SK-N-SH (cell line): ENCODE results near the gene CHPF. TPM values are rescaled to one million over a fixed set of nuclear protein-coding genes. Genes with fewer than 3 reads are reported as not detected.

Experiments used
- CTCF ChIA-PET: fragments of 300-600, 350-600 bp; formaldehyde crosslinking; extraction: SDS; loops from one replicate; lab custom pipeline; 2021; lab: Yijun Ruan, JAX
- POLR2A ChIA-PET: fragments of 350-600 bp; sonication (Branson Sonifier 250); formaldehyde crosslinking; extraction: SDS; loops from one replicate; lab custom pipeline; 2020; ENCODE audit warnings: antibody characterized with exemption, inconsistent platforms; lab: Yijun Ruan, JAX
- DNase-seq: peaks from one replicate; pipeline ENCODE4 v3.0.0; 2012
- H2AFZ ChIP-seq: fragments of 200-600 bp; sonication (generic); 2 replicates; pipeline ENCODE4 v1.8.1; 2016; ENCODE audit warnings: antibody characterized with exemption, mild to moderate bottlenecking, low read depth
- H3F3A ChIP-seq: fragments of 200-600 bp; sonication (generic); replicated peaks from 2 replicates; pipeline ENCODE3; 2016; ENCODE audit warnings: antibody characterized with exemption, mild to moderate bottlenecking; ENCODE audit not compliant: insufficient read depth
- H3K27ac ChIP-seq, 2 experiments: fragments of 200-500 bp in 1 of 2; fragments of 200-600 bp in 1 of 2; sonication (Bioruptor generic) in 1 of 2; sonication (generic), shearing (Covaris generic) in 1 of 2; 2 replicates each; pipeline versions ENCODE4 v1.5.1 to v1.6.1; 2014 to 2016; ENCODE audit warnings: low read depth in 2 of 2, inconsistent platforms in 1 of 2, low read length in 1 of 2, mild to moderate bottlenecking in 1 of 2, mixed read lengths in 1 of 2
- H3K27me3 ChIP-seq: fragments of 200-600 bp; sonication (generic), shearing (Covaris generic); 2 replicates; pipeline ENCODE4 v1.6.1; 2016; ENCODE audit warnings: mixed run types; ENCODE audit not compliant: insufficient read depth
- H3K36me3 ChIP-seq, 2 experiments: fragments of 200-500 bp in 1 of 2; fragments of 200-600 bp in 1 of 2; sonication (Bioruptor generic) in 1 of 2; sonication (generic) in 1 of 2; replicated peaks in 1 of 2; 2 replicates each; pipeline versions ENCODE3 to v1.5.1; 2014 to 2016; ENCODE audit warnings: low read length in 1 of 2, mild to moderate bottlenecking in 1 of 2; ENCODE audit not compliant: insufficient read depth in 2 of 2, control insufficient read depth in 1 of 2
- H3K4me1 ChIP-seq, 2 experiments: fragments of 200-500 bp in 1 of 2; fragments of 200-600 bp in 1 of 2; sonication (Bioruptor generic) in 1 of 2; sonication (generic), shearing (Covaris generic) in 1 of 2; 2 replicates each; pipeline versions ENCODE4 v1.5.1 to v1.6.1; 2014 to 2016; ENCODE audit warnings: low read depth in 1 of 2, low read length in 1 of 2, mixed run types in 1 of 2; ENCODE audit not compliant: insufficient read depth in 2 of 2, control insufficient read depth in 1 of 2
- H3K4me2 ChIP-seq: fragments of 200-600 bp; sonication (generic), shearing (Covaris generic); 2 replicates; pipeline ENCODE4 v1.6.1; 2017; ENCODE audit warnings: mixed run types
- H3K4me3 ChIP-seq, 2 experiments: fragments of 200-500 bp in 1 of 2; fragments of 200-600 bp in 1 of 2; sonication (Bioruptor generic) in 1 of 2; sonication (generic), shearing (Covaris generic) in 1 of 2; 2 replicates each; pipeline versions ENCODE4 v1.5.1 to v1.8.1; 2014 to 2016; ENCODE audit warnings: low read depth in 2 of 2, inconsistent platforms in 1 of 2, low read length in 1 of 2, mild to moderate bottlenecking in 1 of 2, mixed read lengths in 1 of 2, moderate library complexity in 1 of 2
- H3K79me2 ChIP-seq: fragments of 200-600 bp; sonication (generic); 2 replicates; pipeline ENCODE4 v1.8.1; 2017; ENCODE audit warnings: mild to moderate bottlenecking; ENCODE audit not compliant: insufficient read depth
- H3K9ac ChIP-seq: fragments of 200-600 bp; sonication (generic); 2 replicates; pipeline ENCODE4 v1.6.1; 2017; ENCODE audit warnings: mixed run types
- H3K9me2 ChIP-seq: fragments of 200-600 bp; sonication (generic); 2 replicates; pipeline ENCODE4 v1.6.1; 2017; ENCODE audit warnings: mixed run types
- H3K9me3 ChIP-seq: fragments of 200-600 bp; sonication (generic); 2 replicates; pipeline ENCODE4 v1.6.1; 2017; ENCODE audit warnings: mixed run types, mild to moderate bottlenecking, moderate library complexity
- H4K20me1 ChIP-seq: fragments of 200-600 bp; sonication (generic); 2 replicates; pipeline ENCODE4 v1.6.1; 2017; ENCODE audit warnings: mild to moderate bottlenecking, mixed run types; ENCODE audit not compliant: insufficient read depth
- CTCF ChIP-seq: fragments of 200-600 bp; sonication (generic); IDR thresholded peaks from 2 replicates; pipeline ENCODE4 v1.6.1; 2017; ENCODE audit warnings: antibody characterized with exemption, mild to moderate bottlenecking, moderate library complexity
- FOXJ3 ChIP-seq: sonication (generic); formaldehyde crosslinking; IDR thresholded peaks from 2 replicates; pipeline ENCODE4 v1.5.1; 2020; ENCODE audit warnings: mild to moderate bottlenecking, missing genetic modification reagents
- FOXM1 ChIP-seq: IDR thresholded peaks from 2 replicates; pipeline ENCODE4 v1.4.0; 2012; ENCODE audit warnings: low read depth, mild to moderate bottlenecking
- MEF2A ChIP-seq: IDR thresholded peaks from 2 replicates; pipeline ENCODE4 v1.4.0; 2012; ENCODE audit warnings: low read depth, borderline replicate concordance
- NRF1 ChIP-seq: IDR thresholded peaks from 2 replicates; pipeline ENCODE4 v1.6.1; 2012; ENCODE audit warnings: low read depth, mild to moderate bottlenecking, low read length
- SIN3A ChIP-seq: IDR thresholded peaks from 2 replicates; pipeline ENCODE4 v1.6.1; 2012; ENCODE audit warnings: low read depth, mild to moderate bottlenecking, low read length, moderate library complexity, borderline replicate concordance
- SMC3 ChIP-seq: IDR thresholded peaks from 2 replicates; pipeline ENCODE4 v1.6.1; 2012; ENCODE audit warnings: low read depth, low read length, improper control_type of control experiment
- whole genome bisulfite sequencing: methylation state at CpG from one replicate; pipeline ENCODE4 v1.1.6; 2017; ENCODE audit warnings: low lambda C conversion rate; 5-methylcytosine and 5-hydroxymethylcytosine counted together
- polyA plus RNA-seq, 3 experiments: library from polyadenylated mRNA; depleted of rRNA; stranded (reverse); fragments of >200 nt; gene quantifications; 2 replicates each; pipeline ENCODE4 v1.2.3, GENCODE V29; 2012

Gene CHPF
- polyA plus RNA-seq, 1 of the 3 experiments (the other 2 are of a cell fraction), result 141 TPM

GRCh38 chr2:219575566-219576504, 32.2 kb upstream of the CHPF start:
- peaks cover 3 to 9% of the 10 kb centered on the region in 2 experiments; a peak in 1 of 4 replicates for H3K4me1 ChIP-seq
- H3K79me2 ChIP-seq, result no peaks in the 10 kb centered on the region
- ChIA-PET POLR2A (no interaction called here), CTCF (interaction anchor here (0.6 to 1.6 kb wide), 7 partner anchors 16 to 173 kb away, joined by 3 to 6 read pairs (median 3); partner anchors contain the start of gene CHPF)
- H4K20me1 ChIP-seq, result no peaks in the 10 kb centered on the region
- peaks cover 7% of the 10 kb centered on the region; the same call in 1 of the 2 replicates for H3K27me3 ChIP-seq
- no peak overlapping the region for H3K9ac ChIP-seq
- no peak overlapping the region for H3K4me3 ChIP-seq
- H3K9me2 ChIP-seq, result no peaks in the 10 kb centered on the region
- DNase-seq, result no peak
- no peak overlapping the region for H3K4me2 ChIP-seq
- WGBS, result 62% methylated on average over 6 of the region's 6 CpGs
- H3K36me3 ChIP-seq, result no peaks in the 10 kb centered on the region
- H3K9me3 ChIP-seq, result no peaks in the 10 kb centered on the region
- H2AFZ ChIP-seq, result no peak overlapping the region
- H3F3A ChIP-seq, result peaks cover 6% of the 10 kb centered on the region
- no peak for TF ChIP-seq SIN3A
- no peak overlapping the region for H3K27ac ChIP-seq

GRCh38 chr2:219574484-219575311, 31.1 kb upstream of the CHPF start:
- H4K20me1 ChIP-seq, result no peaks in the 10 kb centered on the region
- peaks cover 4% of the 10 kb centered on the region; the same call in 1 of the 2 replicates for H3K79me2 ChIP-seq
- DNase-seq, result no peak
- no peaks in the 10 kb centered on the region for H3K9me3 ChIP-seq
- H3K36me3 ChIP-seq, result peaks cover 1% of the 10 kb centered on the region in 2 experiments
- peaks cover 6% of the 10 kb centered on the region for H3F3A ChIP-seq
- H3K9me2 ChIP-seq, result no peaks in the 10 kb centered on the region
- H3K27ac ChIP-seq, result no peak overlapping the region
- H3K4me1 ChIP-seq, result peaks cover 3 to 15% of the 10 kb centered on the region in 2 experiments; a peak in 1 of 4 replicates
- H3K4me3 ChIP-seq, result no peak overlapping the region
- ChIA-PET CTCF (interaction anchor here (1.0 to 1.4 kb wide), 4 partner anchors 15 to 99 kb away, joined by 3 to 5 read pairs (median 4); no protein-coding TSS in a partner anchor), POLR2A (interaction anchor here (0.6 kb wide), 1 partner anchor 24 kb away, joined by 3 read pairs; no protein-coding TSS in a partner anchor)
- 93% methylated on average over 16 of the region's 22 CpGs for WGBS
- no peak overlapping the region for H3K9ac ChIP-seq
- no peak overlapping the region for H3K4me2 ChIP-seq
- H2AFZ ChIP-seq, result no peak overlapping the region
- H3K27me3 ChIP-seq, result peaks cover 7% of the 10 kb centered on the region; the same call in 1 of the 2 replicates
- no peak for TF ChIP-seq MEF2A
- no peak for TF ChIP-seq SMC3
- TF ChIP-seq FOXJ3 (CRISPR knock-in tag), result no peak
- no peak for TF ChIP-seq NRF1
- TF ChIP-seq CTCF, result no peak
- no peak for TF ChIP-seq FOXM1
